ENCODE data around the gene DSCAML1.

DNA sequence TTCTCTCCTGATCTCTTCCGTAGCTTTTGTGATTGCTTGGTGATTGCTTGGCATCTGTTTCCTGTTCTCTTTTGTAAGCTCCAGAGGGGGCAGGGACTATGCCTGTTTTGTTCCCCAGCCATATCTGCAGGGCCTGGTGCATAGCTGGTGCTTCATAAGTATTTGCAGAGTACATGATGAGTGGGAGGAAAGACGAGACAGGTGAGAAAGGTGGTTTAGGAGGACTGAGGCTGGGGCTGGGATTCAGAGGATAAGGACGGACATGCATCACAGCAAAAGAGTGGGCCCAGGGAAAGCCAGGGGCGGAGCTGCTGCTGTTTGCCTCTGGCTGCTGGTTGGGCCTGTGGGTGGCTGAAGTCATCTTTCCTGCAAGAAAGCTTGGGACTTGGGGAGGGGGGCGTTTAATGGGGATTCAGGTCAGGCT, 62.4 kb downstream of the DSCAML1 start:
- TF ChIP-seq POLR2A (IDR thresholded peaks at IDR 0.05; ENCODE audit: control extremely low read depth in 1 of 2, low read depth in 2 of 2, low read length in 2 of 2) (no peak), SRF (IDR thresholded peaks at IDR 0.05; ENCODE audit: low read depth, low read length) (no peak), SIN3A (conservative IDR thresholded peaks at IDR 0.05 in 1 of 2, IDR thresholded peaks at IDR 0.05 in 1 of 2; ENCODE audit: low read depth in 1 of 2, low read length in 2 of 2) (no peak), BCL11A (IDR thresholded peaks at IDR 0.05; ENCODE audit: low read depth in 2 of 2, low read length in 2 of 2) (no peak), CREB1 (IDR thresholded peaks at IDR 0.05) (no peak), JUN (IDR thresholded peaks at IDR 0.05; ENCODE audit: low read depth, low read length) (no peak), PHF8 (conservative IDR thresholded peaks at IDR 0.05; ENCODE audit: low read depth, low read length) (no peak), EZH2 (IDR thresholded peaks at IDR 0.05; ENCODE audit: low read depth, low read length, severe bottlenecking) (no peak), YY1 (IDR thresholded peaks at IDR 0.05; ENCODE audit: low read depth, low read length) (no peak), TEAD4 (IDR thresholded peaks at IDR 0.05; ENCODE audit: low read depth, low read length) (no peak), GTF2F1 (IDR thresholded peaks at IDR 0.05; ENCODE audit: borderline replicate concordance, low read depth, low read length) (no peak)
- TF ChIP-seq, protein P1, sequence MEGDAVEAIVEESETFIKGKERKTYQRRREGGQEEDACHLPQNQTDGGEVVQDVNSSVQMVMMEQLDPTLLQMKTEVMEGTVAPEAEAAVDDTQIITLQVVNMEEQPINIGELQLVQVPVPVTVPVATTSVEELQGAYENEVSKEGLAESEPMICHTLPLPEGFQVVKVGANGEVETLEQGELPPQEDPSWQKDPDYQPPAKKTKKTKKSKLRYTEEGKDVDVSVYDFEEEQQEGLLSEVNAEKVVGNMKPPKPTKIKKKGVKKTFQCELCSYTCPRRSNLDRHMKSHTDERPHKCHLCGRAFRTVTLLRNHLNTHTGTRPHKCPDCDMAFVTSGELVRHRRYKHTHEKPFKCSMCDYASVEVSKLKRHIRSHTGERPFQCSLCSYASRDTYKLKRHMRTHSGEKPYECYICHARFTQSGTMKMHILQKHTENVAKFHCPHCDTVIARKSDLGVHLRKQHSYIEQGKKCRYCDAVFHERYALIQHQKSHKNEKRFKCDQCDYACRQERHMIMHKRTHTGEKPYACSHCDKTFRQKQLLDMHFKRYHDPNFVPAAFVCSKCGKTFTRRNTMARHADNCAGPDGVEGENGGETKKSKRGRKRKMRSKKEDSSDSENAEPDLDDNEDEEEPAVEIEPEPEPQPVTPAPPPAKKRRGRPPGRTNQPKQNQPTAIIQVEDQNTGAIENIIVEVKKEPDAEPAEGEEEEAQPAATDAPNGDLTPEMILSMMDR (IDR thresholded peaks at IDR 0.05; ENCODE audit: control extremely low read depth in 1 of 3, insufficient read depth in 1 of 3, low read depth in 1 of 3, low read length in 3 of 3), result no peak

All from H1 (cell line).